ENCODE data around the gene SMIM3. TPM values are rescaled to one million over a fixed set of nuclear protein-coding genes. Genes with fewer than 3 reads are reported as not detected.
A peak's percentile ranks its signal among the peaks of the same experiment; 100 is the strongest.

The SMIM3 gene
- total RNA-seq, 1 donor: 61.8 TPM

DNA sequence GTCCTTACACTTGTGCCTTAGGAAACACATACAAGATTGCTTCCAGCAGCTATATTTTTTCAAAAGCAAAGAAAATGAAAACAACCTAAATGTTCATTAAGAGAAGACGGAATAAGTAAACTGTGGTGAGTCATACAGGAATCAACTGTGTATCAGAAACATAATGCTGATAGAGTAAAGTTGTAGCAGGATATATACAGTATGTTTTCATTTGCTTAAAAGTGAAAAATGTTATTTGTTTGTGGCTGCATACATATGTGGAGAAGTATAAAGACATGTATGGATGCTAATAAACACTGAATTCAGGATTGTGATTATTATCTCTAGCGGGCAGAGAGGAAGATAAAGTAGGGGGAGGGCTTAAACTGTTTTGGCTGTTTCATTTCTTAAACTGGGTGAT lies 28.1 kb upstream of the SMIM3 start:
- no peak overlapping the region for H3K4me3 ChIP-seq (ENCODE audit: low read depth, low read length)
- no peak for DNase-seq (ENCODE audit: low read depth)
- TF ChIP-seq, protein P1, sequence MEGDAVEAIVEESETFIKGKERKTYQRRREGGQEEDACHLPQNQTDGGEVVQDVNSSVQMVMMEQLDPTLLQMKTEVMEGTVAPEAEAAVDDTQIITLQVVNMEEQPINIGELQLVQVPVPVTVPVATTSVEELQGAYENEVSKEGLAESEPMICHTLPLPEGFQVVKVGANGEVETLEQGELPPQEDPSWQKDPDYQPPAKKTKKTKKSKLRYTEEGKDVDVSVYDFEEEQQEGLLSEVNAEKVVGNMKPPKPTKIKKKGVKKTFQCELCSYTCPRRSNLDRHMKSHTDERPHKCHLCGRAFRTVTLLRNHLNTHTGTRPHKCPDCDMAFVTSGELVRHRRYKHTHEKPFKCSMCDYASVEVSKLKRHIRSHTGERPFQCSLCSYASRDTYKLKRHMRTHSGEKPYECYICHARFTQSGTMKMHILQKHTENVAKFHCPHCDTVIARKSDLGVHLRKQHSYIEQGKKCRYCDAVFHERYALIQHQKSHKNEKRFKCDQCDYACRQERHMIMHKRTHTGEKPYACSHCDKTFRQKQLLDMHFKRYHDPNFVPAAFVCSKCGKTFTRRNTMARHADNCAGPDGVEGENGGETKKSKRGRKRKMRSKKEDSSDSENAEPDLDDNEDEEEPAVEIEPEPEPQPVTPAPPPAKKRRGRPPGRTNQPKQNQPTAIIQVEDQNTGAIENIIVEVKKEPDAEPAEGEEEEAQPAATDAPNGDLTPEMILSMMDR (IDR thresholded peaks at IDR 0.05; ENCODE audit: insufficient read depth, low read length): no peak

DNA sequence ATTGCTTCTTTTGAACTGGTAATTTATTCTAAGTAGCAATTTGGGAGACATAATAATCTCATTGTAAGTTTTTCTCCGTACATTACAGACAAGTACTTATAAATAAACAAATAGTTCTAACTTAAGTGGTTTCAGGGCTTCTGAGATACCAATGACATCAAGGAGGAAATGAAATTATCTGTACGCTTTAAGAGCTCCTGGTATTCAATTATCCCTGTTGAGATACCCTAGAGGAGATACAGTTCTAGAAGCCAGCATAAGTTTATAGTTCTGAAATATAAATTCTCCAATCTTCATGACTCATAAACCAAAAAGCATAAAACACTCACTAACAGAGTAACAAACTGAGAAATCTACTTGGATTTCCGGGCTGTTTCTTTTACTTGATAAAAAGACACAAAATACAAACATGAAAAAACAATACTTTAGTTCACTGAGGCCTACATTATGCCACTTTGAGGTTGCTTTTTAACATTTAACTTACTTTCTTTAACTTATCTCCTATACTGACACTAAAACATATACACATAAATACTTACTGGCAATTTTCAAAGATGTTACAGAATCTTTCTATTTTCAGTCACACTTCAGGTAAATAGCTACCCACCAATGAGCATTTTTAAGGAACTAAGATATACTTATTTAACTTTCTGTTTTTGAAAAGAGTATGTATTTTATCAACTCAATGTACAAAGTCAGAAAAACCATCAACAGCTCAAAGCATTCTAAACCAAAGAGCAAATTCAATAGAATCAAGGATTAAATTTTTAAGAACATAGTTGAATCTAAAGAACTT lies 27.3 kb upstream of the SMIM3 start:
- TF ChIP-seq, protein P1 (IDR thresholded peaks at IDR 0.05; ENCODE audit: insufficient read depth, low read length): no peak
- DNase-seq (ENCODE audit: low read depth): no peak
- no peak overlapping the region for H3K4me3 ChIP-seq (ENCODE audit: low read depth, low read length)

DNA sequence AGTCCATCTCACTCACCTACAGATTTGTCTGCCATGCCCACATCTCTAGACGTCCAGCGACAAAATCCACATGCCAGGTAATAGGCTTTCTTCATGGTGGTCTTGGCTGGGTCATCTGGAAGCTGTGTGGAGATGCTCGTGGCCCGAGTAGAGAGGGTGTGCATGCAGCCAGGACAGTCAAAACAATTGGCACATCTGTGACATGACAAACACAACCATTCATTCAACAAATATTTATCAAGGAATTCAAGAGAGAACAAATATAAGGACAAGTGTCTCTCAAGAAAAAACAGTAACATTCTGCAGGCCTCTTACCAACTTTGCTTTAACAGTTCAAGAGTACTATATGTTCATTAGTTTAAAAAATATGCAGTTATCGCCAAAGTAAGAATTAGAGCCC lies 25.1 kb upstream of the SMIM3 start:
- TF ChIP-seq, protein P1 (IDR thresholded peaks at IDR 0.05; ENCODE audit: insufficient read depth, low read length): no peak
- DNase-seq (ENCODE audit: low read depth): no peak
- no peak overlapping the region for H3K4me3 ChIP-seq (ENCODE audit: low read depth, low read length)

DNA sequence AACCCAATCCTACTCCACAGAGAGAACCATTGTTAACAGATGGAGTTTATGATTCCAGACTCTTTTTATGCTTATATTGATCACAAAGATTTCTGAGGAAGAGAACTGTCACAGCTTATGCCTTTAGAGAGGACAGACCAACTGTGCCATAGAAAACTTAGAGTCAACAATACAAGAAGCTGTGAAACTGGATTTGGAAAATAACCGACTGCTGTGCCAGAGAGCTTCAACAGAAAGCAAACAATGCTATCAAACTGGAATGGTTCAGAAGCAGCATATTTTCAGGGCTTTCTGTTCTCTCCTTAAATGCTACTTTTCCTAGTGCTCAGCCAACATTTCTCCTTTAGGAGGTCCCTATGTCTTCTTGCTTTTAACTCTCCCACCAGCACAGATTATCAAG lies 24.7 kb upstream of the SMIM3 start:
- TF ChIP-seq, protein P1 (IDR thresholded peaks at IDR 0.05; ENCODE audit: insufficient read depth, low read length): no peak
- no peak for DNase-seq (ENCODE audit: low read depth)
- H3K4me3 ChIP-seq (ENCODE audit: low read depth, low read length): no peak overlapping the region

DNA sequence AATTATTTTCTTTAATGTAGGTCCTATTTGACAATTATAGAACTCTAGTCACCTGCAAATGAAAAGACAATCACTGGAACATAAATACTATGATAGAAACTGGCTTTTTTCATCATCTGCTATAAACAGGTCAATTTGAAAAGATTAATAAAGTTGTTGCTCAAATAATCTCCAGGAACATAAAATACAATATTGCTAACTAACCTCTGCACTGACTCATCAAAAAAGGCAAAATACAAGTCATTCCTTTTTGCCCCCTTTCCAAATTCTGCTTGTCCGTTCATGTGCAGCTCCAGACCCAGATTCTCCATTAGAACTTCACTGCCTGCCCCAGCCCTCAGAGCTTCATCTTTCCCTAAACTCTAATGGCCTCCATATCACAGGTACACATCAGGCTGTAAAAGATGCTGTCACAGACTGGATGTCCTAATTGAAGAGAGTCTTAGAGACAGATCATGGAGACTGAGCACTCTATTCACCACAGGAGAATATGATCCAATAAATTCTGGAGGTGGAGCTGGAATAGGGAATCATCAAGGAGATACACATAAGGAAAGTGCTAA lies 21.4 kb upstream of the SMIM3 start:
- H3K4me3 ChIP-seq (ENCODE audit: low read depth, low read length): peak overlapping the region; percentile 75
- TF ChIP-seq, protein P1 (IDR thresholded peaks at IDR 0.05; ENCODE audit: insufficient read depth, low read length): no peak
- no peak for DNase-seq (ENCODE audit: low read depth)

DNA sequence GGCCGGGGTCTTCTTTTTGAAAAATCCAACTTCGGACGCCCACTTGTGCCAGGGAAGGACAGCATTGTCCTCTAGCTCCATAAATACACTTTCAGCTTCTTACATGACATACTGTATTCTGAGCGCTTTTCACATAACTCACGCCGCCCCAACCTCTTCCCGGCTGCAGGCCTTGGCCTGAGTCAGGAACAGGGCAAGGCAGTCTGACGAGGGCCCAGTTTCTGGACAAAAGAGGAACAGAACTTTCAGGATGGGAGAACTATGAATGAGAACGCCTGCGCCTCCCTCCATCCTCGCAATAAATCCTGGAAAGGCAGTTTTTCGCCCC lies 20.4 kb upstream of the SMIM3 start:
- peak overlapping the region; percentile 75 for H3K4me3 ChIP-seq (ENCODE audit: low read depth, low read length)
- TF ChIP-seq, protein P1 (IDR thresholded peaks at IDR 0.05; ENCODE audit: insufficient read depth, low read length): no peak
- no peak for DNase-seq (ENCODE audit: low read depth)

All from fibroblast of the aortic adventitia (primary cell).